ENCODE results near the gene SUCNR1.

DNA sequence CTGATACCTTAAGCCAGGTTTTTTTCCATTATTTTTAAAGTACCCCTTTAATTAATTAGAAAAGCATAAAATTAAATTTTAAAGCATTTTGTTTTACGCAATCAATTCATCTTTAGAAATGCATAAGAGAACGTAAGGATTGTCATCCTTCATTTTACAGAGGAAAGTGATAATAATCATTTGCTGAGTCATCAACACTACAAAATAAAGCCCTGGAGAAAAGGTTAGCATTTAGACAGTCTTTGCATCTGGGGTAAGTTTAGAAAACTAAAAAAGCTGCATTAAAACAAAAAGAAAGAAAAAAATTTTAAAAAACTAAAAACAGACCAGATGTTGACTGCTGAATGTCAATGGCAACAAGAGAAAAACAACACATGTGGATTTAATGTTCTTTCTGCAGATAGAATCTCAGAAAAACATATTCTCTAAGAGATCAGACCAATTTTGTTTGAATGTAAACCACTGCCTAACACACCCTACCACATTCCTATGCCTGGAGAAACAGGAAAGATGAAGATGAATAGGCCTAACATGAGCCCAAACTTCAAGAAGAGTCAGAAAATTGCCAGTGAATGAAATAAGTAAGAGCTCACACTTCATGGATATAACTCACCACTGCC lies 59.9 kb downstream of the SUCNR1 start:
- TF ChIP-seq, protein P1, sequence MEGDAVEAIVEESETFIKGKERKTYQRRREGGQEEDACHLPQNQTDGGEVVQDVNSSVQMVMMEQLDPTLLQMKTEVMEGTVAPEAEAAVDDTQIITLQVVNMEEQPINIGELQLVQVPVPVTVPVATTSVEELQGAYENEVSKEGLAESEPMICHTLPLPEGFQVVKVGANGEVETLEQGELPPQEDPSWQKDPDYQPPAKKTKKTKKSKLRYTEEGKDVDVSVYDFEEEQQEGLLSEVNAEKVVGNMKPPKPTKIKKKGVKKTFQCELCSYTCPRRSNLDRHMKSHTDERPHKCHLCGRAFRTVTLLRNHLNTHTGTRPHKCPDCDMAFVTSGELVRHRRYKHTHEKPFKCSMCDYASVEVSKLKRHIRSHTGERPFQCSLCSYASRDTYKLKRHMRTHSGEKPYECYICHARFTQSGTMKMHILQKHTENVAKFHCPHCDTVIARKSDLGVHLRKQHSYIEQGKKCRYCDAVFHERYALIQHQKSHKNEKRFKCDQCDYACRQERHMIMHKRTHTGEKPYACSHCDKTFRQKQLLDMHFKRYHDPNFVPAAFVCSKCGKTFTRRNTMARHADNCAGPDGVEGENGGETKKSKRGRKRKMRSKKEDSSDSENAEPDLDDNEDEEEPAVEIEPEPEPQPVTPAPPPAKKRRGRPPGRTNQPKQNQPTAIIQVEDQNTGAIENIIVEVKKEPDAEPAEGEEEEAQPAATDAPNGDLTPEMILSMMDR (conservative IDR thresholded peaks at IDR 0.05) = no peak
- no peak for TF ChIP-seq EZH2 (IDR thresholded peaks at IDR 0.05; ENCODE audit: low read depth)
